Activated T-helper 2 cell treated with anti-CD3 and anti-CD28 coated beads, Interferon-gamma antibody, Interleukin-2, Interleukin-4, amounts not matched to agents 10 μg/mL and 5 μg/mL and 100 μg/mL, durations not matched to agents 14 hours and 24 hours and 36 hours (primary cell): ENCODE measurements around the gene DEPDC5. TPM values are rescaled to one million over a fixed set of nuclear protein-coding genes. Genes with fewer than 3 reads are reported as not detected.

Source experiments
- DNase-seq: peaks from one replicate; pipeline ENCODE4 v3.0.0; 2021; ENCODE audit warnings: low spot score
- H3K27ac Mint-ChIP-seq: one replicate; pipeline ENCODE4 v1.8.0; 2021; ENCODE audit warnings: mixed read lengths
- H3K27me3 Mint-ChIP-seq: one replicate; pipeline ENCODE4 v1.8.0; 2021; ENCODE audit warnings: low read depth, mixed read lengths
- H3K36me3 Mint-ChIP-seq: one replicate; pipeline ENCODE4 v1.8.0; 2021; ENCODE audit warnings: low read depth, mixed read lengths
- H3K4me1 Mint-ChIP-seq: one replicate; pipeline ENCODE4 v1.8.0; 2021; ENCODE audit warnings: low read depth, mixed read lengths
- H3K4me3 Mint-ChIP-seq: one replicate; pipeline ENCODE4 v1.8.0; 2021; ENCODE audit warnings: low read depth, mild to moderate bottlenecking, moderate library complexity, mixed read lengths
- H3K9me3 Mint-ChIP-seq: one replicate; pipeline ENCODE4 v1.8.0; 2021; ENCODE audit warnings: mixed read lengths
- intact Hi-C: fragments of 100-400 bp; cut with micrococcal nuclease; formaldehyde crosslinking; loops from one replicate; pipeline ENCODE4 v1.15.1; 2023
- total RNA-seq: library from RNA; stranded (reverse); gene quantifications from 2 replicates; pipeline ENCODE4 v1.2.3, GENCODE V29; 2022

Gene DEPDC5
- total RNA-seq, 1 donor from 2014 or later, result 33.2 TPM

DNA sequence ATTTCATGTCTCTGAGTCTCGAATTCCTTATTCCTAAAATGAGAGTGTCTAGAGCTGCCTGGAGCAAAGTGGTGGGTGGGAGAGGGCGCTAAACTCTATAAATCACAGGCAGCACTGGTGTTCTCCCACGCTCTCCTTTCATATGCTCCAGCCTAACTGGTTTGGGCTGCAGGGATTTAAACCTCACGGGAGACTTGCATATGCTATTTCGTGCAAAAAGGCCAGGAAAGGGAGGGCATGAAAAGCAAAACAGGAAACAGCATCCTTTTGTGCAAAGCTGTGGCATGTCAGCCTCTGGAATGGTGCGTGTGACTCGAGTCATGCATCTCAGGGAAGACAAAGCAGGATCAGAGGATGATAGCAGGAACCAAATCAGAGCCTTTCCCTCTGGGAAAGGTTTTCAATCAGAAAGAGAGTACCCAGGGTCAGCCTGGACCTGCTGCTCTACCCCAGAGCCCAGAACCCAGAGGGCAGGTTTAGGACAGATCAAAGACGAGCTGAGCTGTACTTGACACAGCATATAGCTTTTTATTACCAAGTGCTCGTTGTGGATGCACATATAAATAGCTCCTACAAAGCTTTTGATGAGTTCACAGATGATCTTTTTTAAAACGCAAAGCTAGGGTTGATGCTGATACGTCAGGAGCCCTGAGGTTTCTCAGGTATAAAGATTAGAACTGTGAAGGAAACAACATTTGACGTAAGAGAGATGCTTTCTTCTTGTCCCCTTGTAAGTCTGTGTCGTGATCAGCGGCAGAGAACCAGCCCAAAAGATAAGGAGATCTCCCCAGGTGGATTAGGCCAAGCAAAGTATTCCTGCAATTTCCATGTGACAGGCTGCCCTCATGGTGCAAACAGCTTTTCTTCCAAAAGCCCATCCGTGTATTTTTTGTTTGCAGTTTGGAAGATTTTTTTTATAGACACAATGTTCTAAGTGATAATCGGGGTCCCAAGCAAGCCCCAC, 144.3 kb downstream of the DEPDC5 start:
- DNase-seq, result no peak
- intact Hi-C loops, result no loop called here
- H3K27me3 Mint-ChIP-seq, result no peaks in the 10 kb centered on the region
- H3K27ac Mint-ChIP-seq, result no peak overlapping the region
- no peaks in the 10 kb centered on the region for H3K9me3 Mint-ChIP-seq
- peaks cover 17% of the 10 kb centered on the region for H3K36me3 Mint-ChIP-seq
- no peak overlapping the region for H3K4me3 Mint-ChIP-seq
- no peaks in the 10 kb centered on the region for H3K4me1 Mint-ChIP-seq

DNA sequence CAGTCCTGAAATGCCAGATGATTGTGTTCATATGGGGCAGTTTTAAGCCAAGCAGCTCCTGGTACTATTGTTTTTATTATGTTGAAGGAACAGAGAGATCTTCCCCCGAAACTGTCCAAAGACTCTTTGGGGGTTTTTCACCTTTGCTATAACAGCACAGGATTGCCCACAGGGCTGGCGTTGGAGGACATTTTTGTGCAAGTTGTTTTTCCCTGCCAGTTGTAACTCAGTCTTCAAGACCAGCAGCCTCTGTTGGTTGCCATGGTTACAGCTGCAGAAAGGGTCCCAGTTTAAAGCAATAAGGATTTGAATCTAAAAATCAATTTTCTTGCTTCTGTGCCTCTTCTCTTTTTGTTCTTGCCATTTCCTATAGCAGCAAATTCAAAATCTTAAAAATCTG, 145.1 kb downstream of the DEPDC5 start:
- no peak for DNase-seq
- H3K27ac Mint-ChIP-seq, result no peak overlapping the region
- no peaks in the 10 kb centered on the region for H3K9me3 Mint-ChIP-seq
- no peak overlapping the region for H3K4me3 Mint-ChIP-seq
- H3K4me1 Mint-ChIP-seq, result no peaks in the 10 kb centered on the region
- intact Hi-C loops, result no loop called here
- peaks cover 13% of the 10 kb centered on the region for H3K36me3 Mint-ChIP-seq
- no peaks in the 10 kb centered on the region for H3K27me3 Mint-ChIP-seq

DNA sequence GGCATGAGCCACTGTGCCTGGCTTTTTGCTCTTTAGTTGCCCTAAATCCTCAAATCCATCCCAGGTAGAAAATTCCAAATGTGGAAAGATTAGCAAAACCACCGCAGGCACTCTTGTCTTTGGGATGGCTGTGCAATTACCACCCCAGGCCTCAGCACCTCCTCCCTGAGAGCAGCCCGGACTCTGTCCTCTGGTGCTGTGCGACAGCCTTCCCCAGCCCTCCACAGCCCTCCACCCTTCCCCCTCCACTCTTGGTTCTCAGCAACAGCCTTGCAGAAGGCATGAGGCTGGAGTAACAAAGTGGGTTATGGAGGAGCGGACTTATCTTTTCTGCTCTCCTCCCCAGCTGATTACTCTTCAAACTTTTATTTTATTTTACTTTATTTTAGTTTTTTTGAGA, 145.8 kb downstream of the DEPDC5 start:
- Mint-ChIP-seq H3K9me3 (no peaks in the 10 kb centered on the region), H3K4me1 (no peaks in the 10 kb centered on the region), H3K27ac (no peak overlapping the region), H3K27me3 (no peaks in the 10 kb centered on the region), H3K4me3 (no peak overlapping the region), H3K36me3 (peaks cover 9% of the 10 kb centered on the region)
- DNase-seq, result no peak
- intact Hi-C loops, result no loop called here

DNA sequence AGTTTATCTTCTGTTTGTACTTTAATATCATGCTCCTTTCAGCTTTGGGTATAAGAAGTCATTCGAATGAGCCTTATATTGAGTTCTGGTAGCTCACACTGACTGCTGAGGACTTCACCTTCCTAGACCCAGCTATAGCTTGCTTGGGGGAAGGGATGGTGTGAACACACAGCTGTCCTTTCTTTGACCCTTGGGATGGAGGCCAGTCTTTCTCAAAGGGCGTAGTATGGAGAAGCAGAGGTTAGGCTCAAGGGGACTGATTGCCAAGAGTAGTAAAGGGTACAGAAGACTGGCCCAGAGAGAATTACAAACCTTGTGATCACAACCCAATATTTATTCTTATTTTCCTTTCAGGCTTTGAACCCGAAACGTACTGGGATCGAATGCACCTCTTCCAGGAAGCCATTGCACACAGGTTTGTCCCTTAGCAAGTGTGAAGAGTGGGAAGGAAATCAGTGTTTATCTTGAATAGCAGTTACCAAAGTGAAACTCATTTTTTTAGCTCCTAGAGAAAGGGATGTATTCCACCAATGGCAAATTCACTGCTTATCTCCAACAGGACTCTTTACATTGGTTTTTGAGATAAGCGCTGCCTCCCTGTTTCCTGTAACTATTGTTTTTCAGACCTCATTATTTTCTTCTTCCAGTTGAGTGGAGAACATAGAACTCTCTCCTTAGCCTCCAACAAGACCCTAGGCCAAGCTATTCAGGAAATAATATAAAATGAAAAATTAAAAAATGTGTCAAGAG, 147.7 kb downstream of the DEPDC5 start:
- Mint-ChIP-seq H3K27me3 (no peaks in the 10 kb centered on the region), H3K27ac (no peak overlapping the region), H3K9me3 (no peaks in the 10 kb centered on the region), H3K36me3 (peaks cover 11% of the 10 kb centered on the region), H3K4me1 (no peaks in the 10 kb centered on the region), H3K4me3 (no peak overlapping the region)
- DNase-seq, result no peak
- intact Hi-C loops, result no loop called here

DNA sequence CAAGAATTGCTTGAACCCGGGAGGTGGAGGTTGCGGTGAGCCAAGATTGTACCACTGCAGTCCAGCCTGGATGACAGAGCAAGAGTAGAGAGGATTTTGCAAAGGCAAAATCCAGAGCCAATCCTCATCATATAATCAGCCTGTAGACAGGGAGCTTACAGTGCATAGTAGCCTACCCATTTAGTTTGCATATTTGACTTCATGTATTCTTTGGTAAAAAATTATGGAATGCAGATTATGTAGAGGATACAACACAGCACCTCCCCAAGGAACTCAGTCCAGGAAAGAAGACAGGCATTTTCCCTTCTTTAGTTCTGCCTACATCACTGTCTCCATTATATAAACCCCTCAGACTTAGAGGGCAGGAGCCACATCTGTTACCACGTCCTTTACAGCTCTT, 150.8 kb downstream of the DEPDC5 start:
- intact Hi-C loops, result no loop called here
- no peaks in the 10 kb centered on the region for H3K9me3 Mint-ChIP-seq
- no peak overlapping the region for H3K4me3 Mint-ChIP-seq
- no peaks in the 10 kb centered on the region for H3K27me3 Mint-ChIP-seq
- no peaks in the 10 kb centered on the region for H3K4me1 Mint-ChIP-seq
- peaks cover 17% of the 10 kb centered on the region for H3K36me3 Mint-ChIP-seq
- H3K27ac Mint-ChIP-seq, result no peak overlapping the region
- no peak for DNase-seq

DNA sequence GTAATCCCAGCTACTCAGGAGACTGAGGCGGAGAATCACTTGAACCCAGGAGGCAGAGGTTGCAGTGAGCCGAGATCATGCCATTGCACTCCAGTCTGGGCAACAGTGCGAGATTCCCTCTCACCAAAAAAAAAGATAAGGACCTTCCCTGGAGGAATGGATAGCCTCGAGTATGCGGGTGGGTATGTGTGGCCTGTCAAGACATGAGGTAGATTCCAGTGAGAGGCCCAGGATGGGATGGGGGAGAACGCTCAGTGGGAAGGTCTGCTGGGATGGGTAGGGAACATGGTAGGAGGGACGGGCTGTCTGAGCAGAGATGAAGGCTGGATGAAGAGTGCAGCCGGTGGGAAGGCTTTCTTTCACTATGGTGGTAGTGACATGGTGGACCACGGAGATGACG, 151.5 kb downstream of the DEPDC5 start:
- Mint-ChIP-seq H3K36me3 (peaks cover 17% of the 10 kb centered on the region), H3K27ac (no peak overlapping the region), H3K4me3 (no peak overlapping the region), H3K4me1 (no peaks in the 10 kb centered on the region), H3K9me3 (no peaks in the 10 kb centered on the region), H3K27me3 (no peaks in the 10 kb centered on the region)
- intact Hi-C loops, result no loop called here
- no peak for DNase-seq

DNA sequence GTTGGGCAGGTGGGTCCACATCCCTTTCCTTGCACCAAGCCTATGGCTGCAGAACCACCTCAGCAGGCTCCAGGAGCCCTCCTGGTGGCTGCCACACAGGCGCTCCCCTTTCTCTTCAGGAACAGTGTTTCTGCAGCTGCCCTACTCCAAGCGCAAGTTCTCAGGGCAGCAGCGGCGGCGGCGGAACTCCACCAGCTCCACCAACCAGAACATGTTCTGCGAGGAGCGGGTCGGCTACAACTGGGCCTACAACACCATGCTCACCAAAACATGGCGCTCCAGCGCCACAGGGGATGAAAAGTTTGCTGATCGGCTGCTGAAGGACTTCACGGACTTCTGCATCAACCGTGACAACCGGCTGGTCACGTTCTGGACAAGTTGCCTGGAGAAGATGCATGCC, 152.3 kb downstream of the DEPDC5 start:
- Mint-ChIP-seq H3K9me3 (no peaks in the 10 kb centered on the region), H3K36me3 (peaks cover 17% of the 10 kb centered on the region), H3K4me1 (no peaks in the 10 kb centered on the region), H3K4me3 (no peak overlapping the region), H3K27ac (no peak overlapping the region), H3K27me3 (no peaks in the 10 kb centered on the region)
- DNase-seq, result no peak
- intact Hi-C loops, result no loop called here

DNA sequence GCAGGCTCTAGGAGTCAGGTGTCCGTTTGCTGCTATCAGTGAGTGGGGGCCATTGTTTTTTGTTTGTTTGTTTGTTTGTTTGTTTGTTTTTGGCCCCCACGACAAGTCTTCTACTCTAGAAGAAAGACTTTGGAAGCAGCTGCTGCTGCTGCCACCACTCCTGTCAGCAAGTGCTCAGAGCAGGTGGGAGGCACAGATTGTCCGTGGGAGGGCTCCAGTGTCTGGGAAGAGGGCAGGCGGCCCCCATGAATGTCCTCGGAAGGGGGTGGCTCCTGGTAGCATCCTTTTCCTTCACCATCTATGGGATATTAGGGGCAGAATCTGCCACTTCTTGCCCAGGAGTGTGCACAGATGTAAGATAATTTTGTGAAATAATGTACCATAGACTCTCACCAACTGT, 152.8 kb downstream of the DEPDC5 start:
- H3K4me1 Mint-ChIP-seq, result no peaks in the 10 kb centered on the region
- intact Hi-C loops, result no loop called here
- H3K27ac Mint-ChIP-seq, result no peak overlapping the region
- no peaks in the 10 kb centered on the region for H3K27me3 Mint-ChIP-seq
- no peak for DNase-seq
- no peaks in the 10 kb centered on the region for H3K9me3 Mint-ChIP-seq
- H3K4me3 Mint-ChIP-seq, result no peak overlapping the region
- peaks cover 14% of the 10 kb centered on the region for H3K36me3 Mint-ChIP-seq

DNA sequence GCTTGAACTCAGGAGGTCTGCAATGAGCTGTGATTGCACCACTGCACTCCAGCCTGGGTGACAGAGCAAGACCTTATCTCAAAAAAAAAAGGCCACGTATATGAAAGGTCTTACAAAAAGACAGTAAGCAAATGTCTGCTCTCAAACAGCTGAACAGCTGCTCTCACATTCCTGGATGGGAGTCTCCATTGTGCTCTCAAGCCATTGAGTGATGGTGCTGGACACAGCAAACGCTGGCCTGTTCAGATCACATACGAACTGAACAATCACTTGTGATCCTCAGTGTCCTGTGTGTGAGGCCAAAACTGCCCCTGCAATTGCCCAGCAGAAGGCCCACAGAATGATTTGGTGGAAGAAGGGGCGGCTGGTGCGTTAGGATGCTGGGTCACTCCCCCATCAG, 156.2 kb downstream of the DEPDC5 start:
- H3K4me3 Mint-ChIP-seq, result no peak overlapping the region
- H3K4me1 Mint-ChIP-seq, result no peaks in the 10 kb centered on the region
- intact Hi-C loops, result no loop called here
- no peaks in the 10 kb centered on the region for H3K27me3 Mint-ChIP-seq
- no peak overlapping the region for H3K27ac Mint-ChIP-seq
- H3K9me3 Mint-ChIP-seq, result no peaks in the 10 kb centered on the region
- H3K36me3 Mint-ChIP-seq, result peaks cover 14% of the 10 kb centered on the region
- DNase-seq, result no peak

DNA sequence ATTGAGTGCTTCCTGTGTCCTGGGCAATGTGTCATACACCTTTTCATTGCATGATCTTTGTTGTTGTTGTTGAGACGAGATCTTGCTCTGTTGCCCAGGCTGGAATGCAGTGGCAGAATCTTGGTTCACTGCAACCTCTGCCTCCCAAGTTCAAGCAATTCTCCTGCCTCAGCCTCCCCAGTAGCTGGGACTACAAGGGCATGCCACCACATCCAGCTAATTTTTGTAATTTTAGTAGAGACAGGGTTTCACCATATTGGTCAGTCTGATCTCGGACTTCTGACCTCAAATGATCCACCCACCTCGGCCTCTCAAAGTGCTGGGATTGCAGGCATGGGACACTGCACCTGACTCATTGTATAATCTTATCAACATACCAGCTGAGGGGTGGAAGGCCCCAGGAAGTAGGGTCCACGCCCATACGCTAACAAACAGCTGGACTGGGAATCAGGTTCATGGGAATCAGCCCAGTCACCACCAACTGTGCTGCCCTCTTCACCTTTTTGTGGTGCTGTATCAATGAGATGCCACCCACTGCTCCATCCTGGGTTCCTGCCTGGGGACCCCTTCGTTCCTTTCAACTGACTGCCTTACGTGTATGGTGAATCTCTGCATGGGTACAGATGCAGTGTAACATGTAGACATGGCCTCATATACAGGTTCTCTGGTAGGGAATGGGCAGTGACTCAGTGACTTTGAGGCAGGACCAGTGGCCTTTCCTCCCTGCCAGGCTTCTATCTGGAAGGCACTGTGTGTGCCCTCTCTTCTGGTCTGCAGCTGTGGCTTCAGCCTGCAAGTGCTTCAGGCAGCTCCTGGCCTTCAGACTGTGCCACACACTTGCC, 158.0 kb downstream of the DEPDC5 start:
- no peak overlapping the region for H3K27ac Mint-ChIP-seq
- no peak for DNase-seq
- intact Hi-C loops, result no loop called here
- H3K4me3 Mint-ChIP-seq, result no peak overlapping the region
- H3K36me3 Mint-ChIP-seq, result peaks cover 7% of the 10 kb centered on the region
- peaks cover 2% of the 10 kb centered on the region for H3K4me1 Mint-ChIP-seq
- H3K27me3 Mint-ChIP-seq, result no peaks in the 10 kb centered on the region
- no peaks in the 10 kb centered on the region for H3K9me3 Mint-ChIP-seq

DNA sequence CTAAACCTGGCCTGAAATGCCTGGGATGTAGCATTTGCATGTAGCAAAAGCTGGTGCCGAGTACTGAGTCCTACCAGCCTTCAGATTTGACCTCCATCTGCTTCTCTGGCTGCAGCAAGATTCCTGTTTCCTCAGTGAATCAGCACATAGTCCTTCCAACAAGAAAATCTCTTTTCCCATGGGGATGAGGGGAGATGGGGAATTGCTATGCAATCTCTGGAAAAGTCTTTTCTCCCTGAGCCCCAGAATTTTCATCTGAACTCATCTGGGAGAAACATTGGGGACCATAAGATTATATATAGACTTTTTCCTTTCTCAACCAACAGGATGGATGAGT, 158.6 kb downstream of the DEPDC5 start:
- Mint-ChIP-seq H3K9me3 (no peaks in the 10 kb centered on the region), H3K4me1 (peaks cover 4% of the 10 kb centered on the region), H3K4me3 (no peak overlapping the region), H3K36me3 (peaks cover 7% of the 10 kb centered on the region), H3K27me3 (no peaks in the 10 kb centered on the region), H3K27ac (no peak overlapping the region)
- intact Hi-C loops, result no loop called here
- DNase-seq, result no peak

DNA sequence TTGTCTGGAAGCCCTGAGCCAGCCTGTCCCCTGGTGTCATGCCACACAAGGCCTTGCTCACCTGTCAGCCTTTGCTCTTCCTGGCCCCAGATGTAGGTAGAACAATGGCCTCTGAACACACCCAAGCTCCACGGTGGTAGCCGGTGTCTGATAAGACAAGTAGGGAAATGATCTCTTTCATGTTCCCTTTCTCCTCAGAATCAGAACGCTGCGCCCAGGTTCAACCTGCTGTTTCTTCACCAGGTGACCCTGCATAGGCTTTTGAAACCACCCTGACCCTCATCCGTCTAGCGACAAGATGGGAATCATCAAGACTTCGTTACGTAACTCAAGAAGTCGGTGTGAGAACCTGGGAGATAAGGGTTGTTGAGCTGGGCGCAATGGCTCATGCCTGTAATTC, 161.8 kb downstream of the DEPDC5 start:
- no peak overlapping the region for H3K4me3 Mint-ChIP-seq
- no peak overlapping the region for H3K27ac Mint-ChIP-seq
- H3K36me3 Mint-ChIP-seq, result no peaks in the 10 kb centered on the region
- intact Hi-C loops, result no loop called here
- H3K27me3 Mint-ChIP-seq, result no peaks in the 10 kb centered on the region
- DNase-seq, result no peak
- H3K9me3 Mint-ChIP-seq, result no peaks in the 10 kb centered on the region
- H3K4me1 Mint-ChIP-seq, result peaks cover 8% of the 10 kb centered on the region
